ENCODE measurements around the gene E2F7.

E2F7 gene

GRCh38 chr12:77062846-77063461 lies 2.4 kb downstream of the E2F7 start:
- no peak for DNase-seq (ENCODE audit: low read depth)

GRCh38 chr12:77062396-77062795 lies 3.0 kb downstream of the E2F7 start:
- no peak for DNase-seq (ENCODE audit: low read depth)

DNA sequence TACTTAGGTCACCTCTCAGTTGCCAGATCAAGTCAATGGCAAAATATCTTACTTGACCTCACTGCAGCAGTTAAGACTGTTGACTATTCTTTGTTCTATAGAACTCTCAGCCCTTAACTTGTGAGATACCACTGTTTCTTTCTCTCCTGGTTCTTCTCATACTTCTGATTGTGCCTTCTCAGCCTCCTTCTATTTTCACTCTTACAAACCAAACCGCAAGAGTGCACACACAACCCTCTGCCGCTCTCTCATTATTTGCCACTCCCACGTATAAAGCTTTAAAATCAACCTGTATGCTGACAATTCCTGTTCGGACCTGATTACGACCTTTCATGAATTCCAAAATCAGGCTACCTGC lies 4.5 kb downstream of the E2F7 start:
- no peak for DNase-seq (ENCODE audit: low read depth)

DNA sequence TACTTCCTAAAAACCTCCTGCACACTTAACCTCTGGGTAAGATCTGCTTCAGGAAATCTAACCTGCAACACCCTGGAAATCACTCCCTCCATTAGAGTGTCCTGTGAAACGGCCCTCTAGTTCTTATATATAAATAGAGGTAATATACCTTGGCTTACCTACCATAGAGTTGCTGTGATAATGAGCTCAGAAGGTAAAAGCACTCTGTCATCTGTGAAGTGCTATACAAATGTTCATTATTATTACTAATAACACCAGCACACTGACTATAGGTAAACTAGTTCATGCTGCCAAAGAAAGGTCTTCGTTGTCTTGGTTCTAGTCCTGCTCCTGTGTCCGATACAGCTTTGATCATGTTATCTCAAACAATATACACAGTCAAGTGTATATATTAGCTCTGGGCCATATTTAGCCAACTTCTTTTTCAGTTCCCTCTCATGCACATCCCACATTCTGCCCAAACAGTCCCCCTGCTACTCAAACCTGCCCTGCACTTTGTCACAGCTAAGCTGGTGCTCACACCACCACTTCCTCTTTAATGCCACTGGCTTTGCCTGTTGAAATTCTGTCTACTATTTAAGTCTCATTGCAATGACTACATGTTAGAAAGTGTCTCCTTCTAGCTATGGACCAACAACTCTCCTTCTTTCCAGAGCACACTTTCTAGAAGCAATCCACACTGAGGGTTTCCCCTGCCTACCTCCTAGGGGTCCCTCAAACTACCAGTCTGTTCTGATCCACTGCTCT lies 5.1 kb downstream of the E2F7 start:
- DNase-seq (ENCODE audit: low read depth), result no peak

GRCh38 chr12:77058740-77059139 lies 6.6 kb downstream of the E2F7 start:
- DNase-seq (ENCODE audit: low read depth), result peak; percentile 87

DNA sequence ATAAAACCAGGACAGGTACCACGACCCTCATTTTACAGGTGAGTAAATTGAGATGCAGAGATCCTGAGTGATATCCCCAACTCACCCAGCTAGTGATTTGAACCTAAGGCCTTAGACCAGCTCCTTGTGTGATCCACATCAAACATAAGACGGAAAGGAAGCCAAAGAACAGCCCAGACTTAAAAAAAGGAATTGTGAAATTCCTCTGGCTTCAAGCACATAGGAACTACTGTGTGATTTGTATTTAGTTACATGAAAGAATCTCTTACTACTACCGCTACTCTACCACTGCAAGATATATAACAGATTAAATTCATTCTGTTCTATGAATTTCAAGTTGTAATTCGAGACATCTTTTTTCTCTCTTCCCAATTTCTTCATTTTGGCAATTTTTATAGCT lies 10.5 kb downstream of the E2F7 start:
- DNase-seq (ENCODE audit: low read depth), result no peak

DNA sequence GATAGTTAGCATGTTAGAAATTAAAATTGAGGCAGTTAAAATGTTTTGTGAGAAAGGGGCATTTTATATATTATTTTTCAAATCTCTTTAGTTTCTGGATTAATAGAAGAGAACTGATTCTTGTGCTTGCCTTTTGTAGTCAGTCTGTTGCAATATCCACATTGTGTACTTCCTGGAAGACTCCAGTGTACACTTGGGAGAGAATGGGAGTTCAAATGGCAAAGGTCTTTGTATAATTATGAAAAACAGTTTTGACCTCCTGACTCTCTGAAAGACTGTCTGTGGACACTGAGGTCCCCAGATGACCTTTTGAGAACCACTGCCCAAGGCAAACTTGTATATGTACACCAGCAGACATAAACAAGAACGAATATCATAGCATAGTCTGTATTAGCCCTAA lies 12.1 kb downstream of the E2F7 start:
- DNase-seq (ENCODE audit: low read depth), result no peak

GRCh38 chr12:77049767-77050353 lies 15.5 kb downstream of the E2F7 start:
- DNase-seq (ENCODE audit: low read depth), result no peak

DNA sequence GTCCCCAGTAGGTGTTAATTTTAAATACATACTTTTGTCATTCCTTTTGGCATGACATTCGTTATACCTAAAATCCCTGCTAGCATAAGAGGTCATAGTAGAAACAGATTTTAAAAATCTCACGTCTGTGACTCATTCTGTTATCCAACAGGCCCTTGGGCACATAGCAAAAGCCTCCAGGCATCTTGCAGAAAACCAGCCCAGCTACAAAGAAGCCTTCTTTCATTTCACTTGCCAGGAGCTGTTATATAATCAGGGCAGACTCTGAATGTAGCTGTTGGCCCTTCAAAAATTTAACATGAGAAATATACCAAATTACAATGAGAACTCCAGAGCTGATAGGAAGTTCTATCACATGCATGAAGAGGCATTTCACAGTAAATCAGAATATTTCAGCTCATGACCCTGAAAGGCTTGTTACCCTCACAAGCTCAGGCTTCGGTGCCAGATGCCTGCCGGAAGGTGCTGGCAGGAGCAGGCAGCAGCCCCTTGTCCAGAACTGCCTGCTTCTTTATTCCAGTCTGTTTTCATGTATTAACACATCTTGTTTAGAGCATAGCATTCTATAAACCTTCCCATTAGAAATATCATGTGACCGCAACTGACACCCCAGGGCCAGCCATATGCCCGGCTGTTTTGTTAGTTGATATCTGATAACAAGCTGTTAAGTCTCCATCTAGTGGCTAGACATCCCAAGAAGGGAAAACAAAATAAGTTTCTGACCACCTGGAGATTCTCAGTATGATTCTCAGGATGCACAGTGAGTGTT lies 17.8 kb downstream of the E2F7 start:
- DNase-seq (ENCODE audit: low read depth), result no peak

- no peak for DNase-seq (ENCODE audit: low read depth)
Measured at GRCh38 chr12:77046468-77046867, 18.9 kb downstream of the E2F7 start.

GRCh38 chr12:77045183-77045582 lies 20.2 kb downstream of the E2F7 start:
- DNase-seq (ENCODE audit: low read depth), result no peak

GRCh38 chr12:77044721-77045120 lies 20.6 kb downstream of the E2F7 start:
- DNase-seq (ENCODE audit: low read depth), result no peak

DNA sequence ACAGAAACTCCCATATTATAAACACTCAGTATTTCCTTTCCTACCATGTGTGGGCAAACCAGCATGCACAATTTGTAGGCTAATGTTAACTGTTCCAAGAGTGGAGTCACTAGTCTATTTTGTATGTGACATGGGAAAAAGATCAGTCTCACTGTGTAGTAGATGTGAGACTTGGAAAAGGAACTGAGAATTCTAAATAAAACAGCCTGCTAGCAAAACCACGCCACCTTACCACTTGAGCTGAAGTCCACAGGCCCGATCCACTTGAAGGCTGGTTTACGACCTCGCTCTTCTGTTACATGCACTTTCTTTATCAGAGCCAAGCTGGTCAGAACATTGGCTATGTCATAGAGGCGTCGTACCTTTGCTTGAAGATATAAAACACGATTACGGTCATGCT lies 22.5 kb downstream of the E2F7 start:
- no peak for DNase-seq (ENCODE audit: low read depth)

DNA sequence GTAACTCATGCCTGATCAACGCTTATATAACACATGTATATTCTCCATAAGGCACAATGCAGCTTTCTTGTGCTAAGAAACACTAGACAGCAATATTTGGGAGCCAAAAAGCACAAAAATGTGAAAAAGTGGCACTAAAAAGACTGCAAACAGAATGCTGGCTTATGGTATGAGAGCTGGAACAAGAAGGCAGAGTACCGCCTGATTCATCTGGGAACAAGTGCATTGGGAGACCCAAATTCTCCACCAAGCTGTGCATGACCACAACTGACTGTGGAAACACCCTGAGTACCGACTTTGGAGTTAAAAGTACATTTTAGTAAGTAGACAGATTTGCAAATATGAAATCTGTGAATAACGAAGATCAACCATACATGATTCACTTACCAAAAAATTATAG lies 25.1 kb downstream of the E2F7 start:
- DNase-seq (ENCODE audit: low read depth), result no peak

- no peak for DNase-seq (ENCODE audit: low read depth)
Measured at GRCh38 chr12:77035226-77035625, 30.1 kb downstream of the E2F7 start.

- DNase-seq (ENCODE audit: low read depth), result no peak
Measured at GRCh38 chr12:77033658-77034536, 31.5 kb downstream of the E2F7 start.

- no peak for DNase-seq (ENCODE audit: low read depth)
Measured at GRCh38 chr12:77032406-77032805, 33.0 kb downstream of the E2F7 start.

DNA sequence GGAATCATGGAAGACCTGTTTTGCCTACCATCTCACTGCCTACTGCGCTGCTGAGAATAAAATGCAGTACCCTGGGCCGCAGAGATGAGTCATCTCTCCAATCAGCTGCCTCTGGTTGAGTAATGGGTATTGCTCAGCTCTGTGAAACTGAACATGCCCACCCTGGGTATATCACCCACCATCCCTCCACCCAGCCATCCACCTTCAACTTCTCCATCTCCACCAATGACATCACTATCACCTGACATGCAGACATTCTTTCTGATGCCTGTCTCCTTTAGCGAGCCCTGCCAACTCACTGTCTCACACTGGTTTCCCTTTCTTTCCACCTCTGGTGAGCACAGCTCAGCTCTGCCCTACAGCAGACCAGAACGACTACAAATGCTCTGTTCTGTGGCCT lies 33.6 kb downstream of the E2F7 start:
- DNase-seq (ENCODE audit: low read depth), result no peak

DNA sequence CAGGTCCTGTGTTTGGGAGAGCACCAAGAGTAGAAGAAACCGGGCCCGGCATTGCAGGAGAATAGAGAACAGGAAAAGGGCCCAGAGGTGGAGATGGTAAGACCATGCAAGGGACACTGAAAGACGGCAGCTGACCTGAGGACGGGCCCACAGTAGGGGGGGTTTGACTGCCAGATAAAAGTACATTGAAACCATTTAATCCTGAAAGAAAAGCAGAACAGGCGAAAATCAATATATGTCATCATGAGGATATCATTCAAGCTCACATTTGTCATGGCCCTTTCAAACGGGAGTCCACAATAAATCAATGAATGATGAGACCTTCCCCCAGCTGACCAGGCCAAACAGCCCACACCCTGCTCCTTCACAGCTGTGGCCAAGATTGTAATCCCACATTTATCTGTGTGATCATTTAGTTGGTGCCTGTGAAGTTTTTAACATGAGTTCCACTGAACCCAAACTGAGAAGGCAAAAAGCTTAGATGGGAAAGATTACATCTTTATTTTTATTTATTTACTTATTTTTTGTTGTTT lies 39.5 kb downstream of the E2F7 start:
- DNase-seq (ENCODE audit: low read depth), result no peak

GRCh38 chr12:77023501-77023900 lies 41.9 kb downstream of the E2F7 start:
- no peak for DNase-seq (ENCODE audit: low read depth)

DNA sequence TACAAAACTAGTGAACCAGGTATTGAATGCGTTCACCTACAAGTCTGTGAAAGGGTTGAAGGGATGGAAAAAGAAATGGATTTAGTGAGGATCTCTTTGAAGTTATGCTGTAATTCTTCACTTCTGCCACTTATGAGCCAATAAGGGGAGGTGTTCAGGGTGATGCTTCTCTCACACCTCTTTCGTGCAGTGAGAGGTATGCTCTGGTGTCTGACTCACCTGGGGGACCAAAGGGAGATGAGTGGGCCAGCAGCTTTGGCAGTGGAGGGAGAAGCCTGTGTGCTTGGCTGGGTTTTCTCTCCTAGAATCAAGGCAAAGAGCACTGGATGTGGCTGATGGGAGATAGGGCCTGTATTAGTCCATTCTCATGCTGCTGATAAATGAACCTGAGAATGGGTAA lies 45.4 kb downstream of the E2F7 start:
- DNase-seq (ENCODE audit: low read depth), result no peak

GRCh38 chr12:77016606-77017005 lies 48.8 kb downstream of the E2F7 start:
- DNase-seq (ENCODE audit: low read depth), result no peak

Data from HS-27A (cell line).